Gastroesophageal sphincter (tissue), 3 donors: ENCODE data around the gene GC.

Experiments used
- CTCF ChIP-seq, 4 experiments: fragments of 200-600 bp in 2 of 4; fragments of 450-650 bp in 2 of 4; sonication (generic) in 1 of 4; IDR thresholded peaks; one replicate each; pipeline ENCODE4 v1.5.1; 2017 to 2019; ENCODE audit warnings: antibody characterized with exemption in 4 of 4, mild to moderate bottlenecking in 2 of 4, moderate library complexity in 2 of 4
- EP300 ChIP-seq: sonication (generic); formaldehyde crosslinking; IDR thresholded peaks from one replicate; pipeline ENCODE4 v1.6.1; 2017; ENCODE audit warnings: antibody characterized with exemption, mild to moderate bottlenecking
- POLR2A ChIP-seq, 2 donors: fragments of 450-650 bp; IDR thresholded peaks; one replicate each; pipeline ENCODE4 v1.6.1; 2017; ENCODE audit warnings: antibody characterized with exemption in 2 of 2, mild to moderate bottlenecking in 2 of 2, moderate library complexity in 1 of 2

DNA sequence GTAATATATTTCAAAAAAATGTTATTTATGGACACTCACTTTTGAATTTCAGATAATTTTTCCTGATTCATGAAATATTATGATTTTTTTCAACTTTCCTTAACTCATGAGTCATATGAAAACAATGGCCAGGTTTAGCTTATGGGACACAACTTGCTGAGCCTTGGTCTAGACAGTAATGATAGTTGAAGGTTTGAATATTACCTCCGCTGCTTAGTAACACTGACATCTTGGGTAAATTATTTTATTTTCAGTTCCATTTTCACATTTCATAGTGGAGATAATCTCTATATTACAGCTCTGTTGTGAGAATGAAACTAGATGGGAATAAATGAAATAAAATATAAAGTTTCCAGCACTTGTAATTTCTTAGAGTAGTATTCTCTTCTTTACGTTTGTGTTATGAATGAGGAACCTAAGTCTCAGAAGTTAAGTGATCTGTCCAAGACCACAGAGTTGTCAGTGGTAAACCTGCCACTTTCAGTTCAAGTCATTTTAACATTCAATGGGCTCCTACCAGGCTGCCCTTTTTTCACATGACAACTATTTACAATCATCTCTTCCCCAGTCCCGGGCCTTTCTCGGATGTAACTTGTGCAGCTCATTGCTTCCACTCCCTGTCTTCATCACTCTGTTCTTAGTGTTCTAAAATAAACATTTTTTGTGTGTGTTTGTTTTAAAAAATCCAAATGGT, 46.8 kb upstream of the GC start:
- no peak for TF ChIP-seq CTCF (IDR thresholded peaks at IDR 0.05)
- no peak for TF ChIP-seq POLR2A (IDR thresholded peaks at IDR 0.05)
- no peak for TF ChIP-seq EP300
